ENCODE data around the gene MACROD2.

The MACROD2 gene

DNA sequence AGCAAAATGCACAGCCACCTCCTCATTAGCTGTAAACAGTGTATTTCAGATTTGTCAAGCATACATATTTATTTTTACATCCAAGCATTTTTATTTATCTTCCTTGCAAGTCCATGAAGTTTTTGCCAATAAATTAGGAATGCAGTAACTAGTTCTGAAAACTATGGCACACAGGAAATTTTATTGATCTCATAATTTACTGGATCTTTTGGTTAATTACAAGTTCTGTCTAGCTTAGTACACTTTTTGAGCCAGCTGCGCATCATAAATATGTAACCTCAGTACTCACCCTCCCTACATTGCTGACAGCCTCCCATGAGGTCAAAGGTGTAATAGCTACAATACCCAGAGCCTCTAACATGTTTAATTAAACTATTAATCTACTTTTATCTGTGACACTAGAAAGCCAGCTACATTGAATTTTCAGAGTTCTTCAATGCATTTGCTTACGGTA is 1679.8 kb downstream of the MACROD2 start:
- no peak for DNase-seq

DNA sequence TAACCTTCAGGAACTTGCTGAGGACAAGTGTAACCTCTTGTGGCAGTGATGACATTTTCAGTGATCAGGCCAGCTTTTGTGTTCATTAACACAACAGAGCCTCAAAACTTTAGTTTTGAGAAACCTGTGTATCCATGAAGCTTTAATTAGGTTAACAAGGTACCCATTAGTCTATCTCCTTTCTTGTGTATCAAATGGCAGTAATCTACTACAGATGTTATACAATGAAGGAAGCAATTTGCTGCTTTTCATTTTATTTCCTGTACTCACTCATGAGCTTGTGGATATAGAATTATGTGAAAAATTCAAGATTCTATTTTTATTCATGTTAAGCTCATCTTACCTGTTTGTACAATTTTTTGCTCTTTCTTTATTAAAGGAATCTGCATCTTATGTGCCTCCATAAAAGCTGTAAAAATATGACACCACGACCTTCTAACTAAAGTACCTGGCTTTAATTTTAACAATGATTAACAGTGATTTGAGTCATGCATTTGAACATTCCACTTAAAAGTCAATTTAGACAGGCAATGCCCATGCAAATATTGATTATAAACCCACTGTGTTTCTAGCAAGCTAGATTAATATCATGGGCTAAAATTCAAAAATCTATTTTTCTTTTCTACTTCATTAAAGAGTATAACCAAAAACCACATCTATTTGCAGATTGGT is 1680.6 kb downstream of the MACROD2 start:
- DNase-seq = no peak

DNA sequence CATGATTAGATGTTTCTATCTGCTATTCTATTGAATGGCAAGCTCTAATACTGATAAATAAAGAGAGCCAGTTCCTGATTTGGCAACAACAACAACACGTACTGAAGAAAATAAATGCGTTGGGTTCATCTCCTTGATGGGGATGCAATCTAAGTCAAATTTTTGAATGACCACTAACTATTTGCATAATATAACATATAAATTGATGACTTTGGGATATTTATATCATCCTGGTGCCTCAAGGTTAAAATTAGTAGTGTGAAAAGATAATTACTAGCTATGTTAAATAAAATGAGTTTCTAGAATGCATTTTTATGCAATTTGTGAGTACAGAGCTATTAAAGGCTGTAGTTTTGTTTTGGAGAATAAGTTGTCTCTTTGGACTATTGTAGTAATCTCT is 1681.5 kb downstream of the MACROD2 start:
- DNase-seq = no peak

DNA sequence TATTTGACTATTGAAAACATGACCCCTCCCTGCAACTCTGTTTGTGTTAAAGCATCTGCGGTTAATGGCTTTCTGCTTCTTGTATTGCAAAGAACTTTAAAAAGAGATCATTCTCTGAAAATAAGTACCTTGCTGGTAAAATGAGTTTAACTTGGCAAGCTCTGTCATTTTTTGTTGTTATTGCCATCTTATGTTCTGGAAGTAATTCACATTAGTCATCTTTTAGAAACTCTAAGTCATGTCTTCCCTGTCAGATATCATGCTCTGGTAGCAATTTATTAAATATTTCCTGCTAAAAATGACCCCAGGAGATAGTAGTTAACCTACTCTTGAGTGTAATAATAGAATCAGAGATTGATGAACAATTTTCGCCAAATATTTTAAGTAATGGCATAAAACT is 1687.4 kb downstream of the MACROD2 start:
- DNase-seq = no peak

DNA sequence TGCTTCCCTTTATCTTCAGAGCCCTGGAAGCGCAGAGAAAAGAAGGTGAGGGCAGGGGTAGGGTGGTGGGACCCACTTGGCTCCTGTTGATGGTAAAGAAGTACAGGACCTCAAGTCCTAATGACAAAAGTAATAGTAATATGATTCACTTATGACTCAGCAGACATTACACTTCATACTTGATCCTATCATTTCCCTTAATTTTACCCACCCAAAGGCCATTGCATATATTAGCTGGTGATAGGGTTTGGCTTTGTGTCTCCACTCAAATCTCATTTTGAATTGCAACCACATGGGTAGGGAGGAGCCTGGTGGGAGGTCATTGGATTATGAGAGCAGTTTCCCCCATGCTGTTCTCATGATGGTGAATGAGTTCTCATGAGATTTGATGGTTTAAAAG is 1697.3 kb downstream of the MACROD2 start:
- DNase-seq = no peak

DNA sequence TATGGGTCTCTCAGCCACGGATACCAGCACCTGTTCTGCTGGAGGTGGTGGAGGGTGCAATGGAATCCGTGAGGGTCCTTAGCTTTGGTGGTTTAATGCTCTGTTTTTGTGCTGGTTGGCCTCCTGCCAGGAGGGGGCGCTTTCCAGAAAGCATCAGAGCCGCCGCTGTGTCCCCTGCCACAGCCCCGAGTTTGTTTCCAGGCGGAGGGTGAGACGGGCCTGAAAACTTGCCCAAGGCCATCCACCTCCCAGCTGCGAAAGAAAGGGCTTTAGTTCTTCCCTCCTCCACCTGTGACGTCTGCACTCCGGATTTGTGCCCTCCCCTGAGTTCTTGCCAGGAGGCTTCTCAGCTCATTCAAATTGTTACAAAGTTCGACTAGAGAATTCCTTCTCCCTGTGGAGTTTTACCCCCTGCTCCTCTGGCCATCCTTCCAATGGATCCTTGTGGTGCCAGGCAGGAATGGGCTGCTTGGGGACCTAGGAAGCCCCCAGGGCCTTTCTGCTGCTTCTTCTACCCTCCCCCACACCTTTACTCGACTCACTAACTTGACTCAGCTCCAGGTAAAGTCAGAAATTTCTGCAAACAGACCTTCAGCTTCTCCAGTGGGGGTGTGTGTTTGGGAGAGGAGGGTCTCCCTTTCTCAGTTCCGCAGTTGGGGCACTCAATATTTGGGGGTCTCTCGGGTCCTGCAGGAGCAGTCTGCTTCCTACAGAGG is 1704.3 kb downstream of the MACROD2 start:
- no peak for DNase-seq

DNA sequence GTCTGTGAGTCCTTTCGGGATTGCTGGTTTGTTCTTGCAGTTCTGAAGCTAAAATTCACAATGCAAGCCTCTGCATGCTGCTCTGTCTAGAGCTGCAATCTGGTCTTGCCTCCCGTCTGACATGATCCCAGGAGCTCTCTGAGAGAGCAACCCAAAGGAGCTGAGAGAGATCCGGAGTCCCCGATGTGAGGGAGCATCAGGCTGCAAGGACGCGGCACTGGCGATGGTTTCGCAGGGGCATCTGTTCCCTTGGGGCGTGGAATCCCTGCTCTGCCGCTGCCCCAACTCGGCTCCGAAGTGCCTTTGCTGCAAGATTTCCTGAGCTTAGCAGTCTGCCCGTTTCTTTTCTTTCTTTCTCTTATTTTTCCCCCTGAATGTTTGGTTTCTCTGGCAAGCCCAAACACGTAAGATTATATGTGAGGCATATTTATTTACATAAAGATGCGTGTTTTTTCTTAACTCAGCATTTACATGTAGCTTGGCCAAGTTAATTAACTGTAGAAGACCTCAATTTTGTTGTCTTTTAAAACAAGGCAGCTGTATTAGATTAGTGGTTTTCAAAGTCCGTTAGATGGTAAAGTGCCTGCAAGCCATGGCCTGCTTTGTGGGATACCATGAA is 1704.9 kb downstream of the MACROD2 start:
- DNase-seq = no peak

DNA sequence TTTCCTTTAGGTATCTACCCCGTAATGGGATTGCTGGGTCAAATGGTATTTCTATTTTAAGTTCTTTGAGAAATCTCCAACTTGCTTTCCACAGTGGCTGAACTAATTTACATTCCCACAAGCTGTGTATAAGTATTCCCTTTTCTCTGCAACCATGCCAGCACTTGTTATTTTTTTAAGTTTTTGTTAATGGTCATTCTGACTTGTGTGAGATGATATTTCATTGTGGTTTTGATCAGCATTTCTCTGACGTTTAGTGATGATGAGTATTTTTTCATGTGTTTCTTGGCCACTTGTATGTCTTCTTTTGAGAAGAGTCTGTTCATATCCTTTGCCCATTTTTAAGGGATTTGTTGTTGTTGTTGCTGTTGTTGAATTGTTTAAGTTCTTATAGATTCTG is 1706.8 kb downstream of the MACROD2 start:
- DNase-seq = no peak

DNA sequence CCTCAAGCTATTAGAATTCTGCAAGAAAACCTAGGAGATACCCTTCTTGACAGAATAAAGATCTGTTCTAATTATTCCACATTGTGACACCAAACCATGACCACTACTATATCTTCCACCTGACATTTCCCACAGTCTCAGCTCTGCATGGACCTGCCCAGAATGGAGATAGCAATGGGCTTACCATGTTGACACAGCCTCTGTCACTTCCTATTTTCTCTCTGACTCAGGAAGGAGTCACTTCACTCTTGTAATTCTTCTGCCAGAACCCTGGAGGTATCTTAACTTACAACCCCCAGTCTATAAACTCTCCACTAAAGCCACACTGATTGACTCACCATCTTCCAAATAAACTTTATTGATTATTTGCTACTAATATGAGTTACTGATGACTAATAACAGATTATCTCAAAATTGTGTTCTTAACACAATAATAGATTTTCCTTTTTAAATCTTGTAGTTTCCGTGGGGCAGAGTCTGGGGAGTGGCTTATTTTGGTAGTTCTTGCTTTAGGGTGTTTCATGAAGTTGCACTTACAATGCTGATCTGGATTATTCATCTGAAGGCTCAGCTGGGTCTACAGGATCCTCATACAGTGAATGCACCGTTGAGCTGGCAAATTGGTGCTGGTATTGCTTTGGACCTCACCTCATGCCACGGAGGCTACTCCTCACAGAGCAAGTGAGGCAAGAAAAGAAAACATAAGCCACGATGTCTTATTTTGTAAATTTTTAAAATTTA is 1708.0 kb downstream of the MACROD2 start:
- DNase-seq = no peak

DNA sequence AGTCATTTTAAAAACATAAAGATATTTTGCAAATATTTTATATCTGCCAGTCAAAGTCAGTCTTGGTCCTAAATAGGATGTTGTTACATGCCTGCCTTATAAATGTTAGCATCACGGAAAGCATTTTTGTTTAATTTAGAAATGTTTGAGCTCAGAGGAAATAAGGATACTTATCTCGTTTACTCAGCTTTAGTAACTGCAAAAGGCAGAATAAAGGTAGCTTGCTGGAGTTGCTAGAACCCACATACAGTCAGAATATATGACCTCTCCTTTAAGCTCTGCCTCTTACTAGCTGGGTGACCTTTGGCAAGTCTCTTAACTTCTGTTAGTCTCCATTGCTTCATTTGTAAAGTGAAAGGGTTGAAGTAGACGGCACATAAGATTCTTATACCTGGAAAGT is 1710.7 kb downstream of the MACROD2 start:
- no peak for DNase-seq

DNA sequence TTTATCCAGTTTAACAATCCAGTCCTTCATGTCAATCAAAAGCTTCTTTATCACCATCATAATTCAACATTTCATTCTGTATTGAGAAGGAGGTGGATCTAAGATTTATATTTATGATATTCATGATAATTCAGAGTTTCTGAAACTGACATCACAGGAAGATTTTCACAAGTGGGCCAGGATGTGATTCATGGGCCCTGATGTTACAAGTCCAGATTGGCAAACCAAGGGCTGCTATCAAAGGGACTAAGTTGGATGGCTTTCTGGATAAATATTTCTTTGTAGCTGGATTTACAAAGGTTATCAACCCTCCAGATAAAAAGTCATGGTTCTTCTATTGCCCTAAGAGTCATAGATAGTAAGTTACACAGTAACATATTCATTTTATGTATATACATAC is 1711.4 kb downstream of the MACROD2 start:
- DNase-seq = no peak

DNA sequence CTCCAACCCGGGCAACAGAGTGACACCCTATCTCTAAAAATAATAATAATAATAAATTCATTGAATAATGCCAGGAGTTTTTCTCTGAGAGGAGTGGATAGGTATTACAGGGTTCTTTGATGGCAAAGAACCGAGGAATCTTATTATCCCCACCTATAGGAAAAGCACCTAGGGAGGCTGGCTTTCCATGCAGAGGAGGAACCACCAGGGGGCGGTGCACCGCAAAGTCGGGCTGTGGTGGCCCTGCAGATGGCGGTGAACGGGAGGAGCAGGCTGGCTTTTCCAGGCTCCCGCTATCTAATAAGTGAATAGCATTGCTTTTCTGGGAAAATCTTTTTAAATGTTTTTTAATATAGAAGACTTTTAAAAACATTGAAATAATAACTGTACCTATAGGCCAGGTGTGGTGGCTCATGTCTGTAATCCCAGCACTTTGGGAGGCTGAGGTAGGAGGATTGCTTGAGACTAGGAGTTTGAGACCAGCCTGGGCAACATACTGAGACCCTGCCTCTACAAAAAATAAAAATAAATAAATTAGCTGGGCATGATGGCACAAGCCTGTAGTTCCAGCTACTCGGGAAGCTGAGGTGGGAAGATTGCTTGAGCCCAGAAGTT is 1713.8 kb downstream of the MACROD2 start:
- no peak for DNase-seq

DNA sequence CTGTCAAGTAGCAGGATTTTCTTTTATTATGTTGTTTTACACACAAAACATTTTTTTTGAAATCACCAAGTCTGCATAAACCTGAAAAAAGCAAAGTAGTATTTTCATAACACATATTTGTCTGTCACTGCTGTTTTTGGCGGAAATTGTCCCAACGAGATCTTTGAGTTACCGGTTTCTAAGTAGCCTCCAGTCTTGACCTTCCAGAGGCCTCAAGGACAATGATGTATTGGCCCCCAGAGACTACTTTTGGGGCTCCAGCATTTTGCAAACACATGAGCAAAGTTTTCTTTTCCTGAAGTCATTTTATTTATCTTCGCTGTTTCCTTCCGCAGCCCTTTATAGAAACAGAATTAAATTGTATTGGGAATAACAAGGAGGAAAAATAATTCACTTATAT is 1715.3 kb downstream of the MACROD2 start:
- DNase-seq = no peak

DNA sequence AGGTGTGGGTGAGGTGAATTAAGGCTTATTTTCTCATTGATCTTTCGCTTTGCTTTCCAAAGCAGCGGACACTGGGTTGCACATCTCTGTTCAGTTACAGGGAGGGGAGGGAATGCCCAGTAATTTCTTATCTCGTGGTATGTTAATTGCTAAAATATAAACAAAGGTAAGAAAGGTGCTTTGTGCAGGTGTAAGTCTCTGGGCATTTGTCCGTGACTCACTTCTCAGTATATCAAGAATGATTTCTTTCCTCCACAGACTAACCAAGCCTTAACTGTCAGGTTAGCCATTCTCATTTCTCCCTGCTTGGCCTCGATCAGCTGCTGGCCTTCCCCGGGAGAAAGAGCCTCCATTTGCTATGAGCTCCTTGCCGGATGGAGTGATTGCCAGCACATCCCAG is 1715.9 kb downstream of the MACROD2 start:
- no peak for DNase-seq

DNA sequence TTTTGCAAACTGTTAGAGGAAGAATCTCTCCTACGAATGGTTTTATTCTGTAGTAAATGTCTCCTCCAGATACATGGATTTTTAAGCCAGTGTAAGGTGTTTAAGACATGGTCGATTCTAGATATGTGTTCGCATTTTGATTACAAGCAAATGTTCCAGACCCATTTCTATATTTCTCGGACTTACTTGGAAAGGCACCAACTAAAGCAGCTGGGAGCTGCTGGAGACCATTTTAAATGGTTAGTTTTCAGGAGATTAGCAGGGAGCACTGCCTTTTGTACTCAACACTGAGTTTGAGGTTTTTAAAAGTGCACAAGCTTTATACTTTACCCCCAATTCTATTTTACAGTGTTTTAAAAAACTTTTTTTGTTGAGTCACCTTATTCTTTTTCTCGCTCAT is 1720.9 kb downstream of the MACROD2 start:
- DNase-seq = peak in 1 of 2 experiments; percentile 18

DNA sequence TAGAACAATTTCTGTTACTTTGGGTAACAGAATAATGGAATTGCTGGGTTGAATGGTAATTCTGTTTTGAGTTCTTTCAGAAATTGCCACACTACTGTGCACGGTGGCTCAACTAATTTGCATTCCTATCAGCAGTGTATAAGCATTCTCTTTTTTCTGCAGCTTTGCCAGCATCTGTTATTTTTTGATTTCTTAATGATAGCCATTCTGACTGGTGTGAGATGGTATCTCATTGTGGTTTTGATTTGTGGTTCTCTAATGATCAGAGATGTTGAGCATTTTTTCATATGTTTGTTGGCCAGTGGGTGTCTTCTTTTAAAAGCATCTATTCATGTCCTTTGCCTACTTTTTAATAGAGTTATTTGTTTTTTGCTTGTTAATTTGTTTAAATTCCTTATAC is 1731.1 kb downstream of the MACROD2 start:
- no peak for DNase-seq

DNA sequence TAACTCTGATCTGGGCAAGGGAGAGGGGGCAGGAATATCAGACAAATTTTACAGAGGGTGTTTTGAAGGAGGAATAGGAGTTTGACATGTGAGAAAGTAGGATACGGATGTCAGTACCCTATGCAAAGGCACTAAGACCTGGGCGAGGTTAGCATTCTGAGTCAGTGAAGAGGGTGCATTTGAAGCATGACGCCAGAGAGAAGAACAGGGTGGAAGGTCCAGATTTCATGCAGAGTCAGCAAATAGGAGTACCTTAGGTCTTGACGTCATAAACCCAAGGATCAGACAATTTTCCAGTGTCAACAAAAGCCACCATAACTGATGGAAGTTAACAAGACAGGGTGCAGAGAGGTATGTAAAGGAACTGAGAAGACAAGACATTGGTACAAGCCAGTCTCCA is 1738.7 kb downstream of the MACROD2 start:
- DNase-seq = no peak

DNA sequence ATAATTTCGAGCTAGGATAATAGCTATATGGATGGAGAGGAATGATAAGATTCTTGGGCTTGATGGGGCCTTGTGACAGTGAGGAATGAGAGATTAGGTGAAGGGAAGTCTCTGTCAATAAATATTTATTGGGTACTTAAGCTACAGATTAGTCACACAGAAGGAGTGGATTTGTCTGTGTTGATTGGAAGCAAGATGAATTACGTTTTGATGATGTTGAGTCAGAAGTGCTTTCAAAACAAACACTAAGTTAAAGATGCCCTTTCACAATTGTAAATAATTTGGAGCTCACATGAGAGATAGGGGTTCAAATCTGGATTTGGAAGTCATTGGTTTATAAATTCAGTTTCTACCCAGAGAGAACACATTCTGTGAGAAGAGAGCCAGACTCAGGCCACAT is 1743.7 kb downstream of the MACROD2 start:
- DNase-seq = no peak

DNA sequence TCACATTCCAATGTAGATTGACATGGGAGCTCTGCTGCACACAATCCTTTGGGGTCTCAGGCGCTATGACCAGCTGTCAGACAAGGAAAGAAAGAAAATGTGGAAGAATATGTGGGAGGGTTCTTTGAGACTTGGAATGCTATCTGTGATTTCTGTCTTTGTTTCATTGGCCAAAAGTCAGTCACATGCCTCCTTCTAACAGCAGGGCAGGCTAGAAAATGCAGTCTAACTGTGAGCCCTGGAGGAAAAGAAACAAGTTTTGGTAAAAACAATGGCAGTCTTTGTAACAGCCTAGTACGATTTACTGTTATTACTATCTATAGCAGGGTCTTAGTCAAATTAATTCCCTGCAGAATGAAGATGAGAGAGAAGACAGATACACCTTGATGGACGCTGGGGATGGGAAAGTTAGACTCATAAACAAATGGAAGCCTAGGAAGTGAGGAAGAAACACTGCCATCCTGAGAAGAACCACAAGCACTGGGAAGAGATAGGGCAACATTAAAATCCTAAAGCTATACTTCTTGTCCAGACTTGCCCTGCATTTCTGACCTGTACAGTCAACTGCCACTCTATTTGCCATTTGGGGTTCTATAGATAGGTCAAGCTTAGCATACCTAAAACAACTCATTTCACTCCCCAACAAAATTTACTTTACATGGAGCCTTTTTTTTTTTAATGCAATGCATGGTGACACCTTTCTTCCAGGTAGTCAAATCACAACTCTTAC is 1744.9 kb downstream of the MACROD2 start:
- no peak for DNase-seq

DNA sequence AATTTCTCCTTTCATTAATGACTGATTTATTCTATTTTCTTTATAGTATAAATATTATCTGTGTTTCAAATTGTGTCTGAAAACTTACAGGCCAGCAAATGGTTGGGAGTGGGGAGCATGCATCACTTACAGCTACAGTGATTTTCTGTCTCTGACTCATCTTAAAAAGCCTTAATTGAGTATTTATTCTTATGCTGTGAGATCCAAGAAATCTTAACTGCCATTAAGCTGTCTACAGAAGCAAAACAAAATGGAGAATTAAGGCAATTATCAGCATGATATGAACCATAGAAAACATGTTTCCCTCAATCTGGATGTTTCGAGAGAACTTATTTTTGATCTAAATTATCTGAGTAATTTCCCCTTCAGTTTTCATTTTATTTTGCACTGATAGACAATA is 1746.8 kb downstream of the MACROD2 start:
- no peak for DNase-seq

DNA sequence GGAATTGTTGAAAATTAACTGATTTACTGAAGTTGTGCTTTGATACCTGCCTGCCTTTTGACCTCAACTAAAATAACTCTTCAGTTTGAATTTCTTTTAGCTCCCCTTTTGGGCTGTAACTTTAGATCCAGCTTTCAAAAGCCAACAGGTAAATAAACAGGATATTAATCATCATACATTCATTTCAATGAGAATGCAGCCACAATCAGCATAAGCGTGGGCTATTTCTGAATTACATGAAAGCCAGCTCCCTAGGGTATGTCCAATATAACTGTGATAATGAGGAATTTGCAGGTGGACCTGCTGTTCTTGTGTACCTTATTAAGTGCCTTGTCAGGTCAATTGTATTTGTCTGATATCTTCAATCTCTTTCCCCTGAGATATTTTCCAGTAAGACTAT is 1747.3 kb downstream of the MACROD2 start:
- DNase-seq = peak in 1 of 2 experiments; percentile 26

DNA sequence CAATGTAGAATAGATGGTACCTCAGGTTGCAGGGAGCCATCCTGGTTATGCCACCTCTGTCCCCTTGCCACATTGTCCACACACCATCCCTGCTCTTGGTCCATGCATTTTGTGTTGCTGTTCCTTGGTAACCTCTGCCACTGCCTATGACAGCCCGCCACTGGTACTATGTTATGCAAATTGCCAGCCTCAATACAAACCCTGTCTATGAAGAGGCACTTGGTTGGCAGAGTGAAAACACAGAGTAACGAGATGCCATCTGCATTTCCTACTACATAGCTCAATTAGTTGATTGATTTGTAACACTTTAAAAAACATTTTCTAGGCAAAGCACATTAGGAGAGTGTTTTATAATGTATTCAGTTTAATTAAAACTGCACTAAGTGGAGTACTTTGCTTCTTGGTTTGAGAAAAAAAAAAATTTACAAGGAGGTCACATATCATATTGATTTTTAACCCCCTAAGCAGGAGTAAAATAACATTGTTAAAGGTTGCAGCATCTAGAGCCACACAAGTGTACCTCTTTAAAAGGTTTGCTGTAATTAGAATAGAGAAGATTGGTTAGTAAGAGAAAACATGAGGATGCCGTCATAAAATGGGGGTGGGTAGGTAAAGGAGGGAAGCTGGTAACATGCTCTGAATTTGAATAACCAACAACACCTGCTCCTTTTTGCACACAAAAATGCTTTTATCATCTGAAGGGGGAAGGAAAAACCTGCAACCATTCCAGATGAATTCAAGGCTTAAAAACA is 1760.9 kb downstream of the MACROD2 start:
- no peak for DNase-seq
